Heart right ventricle (tissue), 16 donors: Measurements from ENCODE around the gene EXOC8. TPM values are rescaled to one million over a fixed set of nuclear protein-coding genes. Genes with fewer than 3 reads are reported as not detected.
A peak's percentile ranks its signal among the peaks of the same experiment; 100 is the strongest.

ENCODE experiments used
- ATAC-seq, 8 donors: fragments of 200-7000 bp; cut with Tn5 transposase; one replicate each; pipeline ENCODE4 v1.9.1; 2020; ENCODE audit warnings: mild to moderate bottlenecking in 8 of 8, moderate library complexity in 8 of 8, moderate number of reproducible peaks in 1 of 8
- DNase-seq, 2 donors: peaks; one replicate each; pipeline ENCODE4 v3.0.0-alpha.2; 2020
- H3K27ac ChIP-seq, 10 donors: fragments of 200-600 bp; sonication (generic) in 2 of 10; one replicate each; pipeline versions ENCODE4 v1.5.0 to v1.8.0; 2020 to 2022; ENCODE audit warnings: mild to moderate bottlenecking in 3 of 10
- H3K27me3 ChIP-seq, 7 donors: fragments of 200-600 bp; one replicate each; pipeline ENCODE4 v1.8.0; 2021 to 2022; ENCODE audit warnings: mild to moderate bottlenecking in 2 of 7
- H3K36me3 ChIP-seq, 9 donors: fragments of 200-600 bp; sonication (generic) in 1 of 9; one replicate each; pipeline versions ENCODE4 v1.5.0 to v1.8.0; 2020 to 2022; ENCODE audit warnings: mild to moderate bottlenecking in 2 of 9
- H3K4me1 ChIP-seq, 9 donors: fragments of 200-600 bp; sonication (generic) in 1 of 9; one replicate each; pipeline versions ENCODE4 v1.5.0 to v1.8.0; 2020 to 2022; ENCODE audit warnings: mild to moderate bottlenecking in 4 of 9
- H3K4me3 ChIP-seq, 10 donors: fragments of 200-600 bp; sonication (generic) in 2 of 10; one replicate each; pipeline versions ENCODE4 v1.5.0 to v1.8.0; 2020 to 2022; ENCODE audit warnings: mild to moderate bottlenecking in 7 of 10, moderate library complexity in 2 of 10
- H3K9me3 ChIP-seq, 11 donors: fragments of 200-600 bp in 10 of 11; sonication (generic) in 2 of 11; one replicate each; pipeline versions ENCODE4 v1.5.0 to v1.8.0; 2013 to 2022; ENCODE audit warnings: mild to moderate bottlenecking in 2 of 11, control low read depth in 1 of 11, moderate library complexity in 1 of 11
- WGBS, 2 donors: extraction: QIAGEN DNeasy Blood & Tissue Kit; methylation state at CpG; one replicate each; pipeline ENCODE4 v1.1.7; 2013; ENCODE audit warnings: inconsistent platforms in 1 of 2; 5-methylcytosine and 5-hydroxymethylcytosine counted together
- intact Hi-C, 10 donors: fragments of 100-400 bp; cut with DNase I; formaldehyde crosslinking; loops; one replicate each; pipeline versions ENCODE4 v1.11.1 to v1.14.2; 2022
- polyA plus RNA-seq, 2 donors: library from polyadenylated mRNA; stranded (reverse); fragments of 200-250 nt; gene quantifications; one replicate each; pipeline ENCODE4 v1.2.3, GENCODE V29; 2013
- total RNA-seq, 10 donors: library from RNA; stranded (reverse); fragmentation: NEBNext Ultra II Directional in 3 of 10; extraction: Animal tissue kit (Norgen Biotek cat#: 25700) in 3 of 10; gene quantifications; one replicate each; pipeline versions ENCODE4 v1.2.1 to v1.2.4, GENCODE V29; 2021 to 2023
- TF ChIP-seq, protein P1 (sequence below), 9 donors: fragments of 200-600 bp; sonication (generic) in 2 of 9; IDR thresholded peaks; one replicate each; pipeline versions ENCODE4 v1.5.0 to v1.8.0; 2021 to 2022; ENCODE audit warnings: antibody characterized with exemption in 9 of 9, mild to moderate bottlenecking in 5 of 9, moderate library complexity in 1 of 9
- donor health status: Arrhythmogenic right ventricular cardiomyopathy.
- donor health status: ischemic (EF 13 %, LVEDD 7.1; RV severe dilation, severe dysfunction).
- donor health status: healthy with polysubstance abuse.
- donor health status: DM: no; HTN: yes; CAD: no.
- donor health status: DM: no; HTN: no; CAD: no.
- donor health status: ischemic (EF 25% LVEDD 6.9; RV normal size, moderate dysfunction).
- donor health status: ischemic (EF 25% LVEDD 5.7; RV mildly dilated, moderate dysfunction).
- donor health status: healthy.
- donor health status: DM: yes; HTN: yes; CAD: no.
- donor health status: Ischemic cardiomyopathy.
- donor health status: ischemic (EF 35%, LVEDD 5.7; RV mildly dilated, moderate dysfunction).
- donor health status: nonischemic (EF 11% LVEDD 7.7; RV severe dilation, severe dysfunction).
- donor health status: DM: yes; HTN: yes; CAD: no.
- donor health status: PGD.
- donor health status: ischemic (EF 29% LVEDD 5.4; RV normal size, mild dysfunction).
- donor health status: nonischemic (EF 23%, LVEDD 6.1; RV moderate dilation, normal function).

EXOC8 gene
- total and polyA plus RNA-seq, 12 donors: 3.5 to 16.7 (median 12.4) TPM

DNA sequence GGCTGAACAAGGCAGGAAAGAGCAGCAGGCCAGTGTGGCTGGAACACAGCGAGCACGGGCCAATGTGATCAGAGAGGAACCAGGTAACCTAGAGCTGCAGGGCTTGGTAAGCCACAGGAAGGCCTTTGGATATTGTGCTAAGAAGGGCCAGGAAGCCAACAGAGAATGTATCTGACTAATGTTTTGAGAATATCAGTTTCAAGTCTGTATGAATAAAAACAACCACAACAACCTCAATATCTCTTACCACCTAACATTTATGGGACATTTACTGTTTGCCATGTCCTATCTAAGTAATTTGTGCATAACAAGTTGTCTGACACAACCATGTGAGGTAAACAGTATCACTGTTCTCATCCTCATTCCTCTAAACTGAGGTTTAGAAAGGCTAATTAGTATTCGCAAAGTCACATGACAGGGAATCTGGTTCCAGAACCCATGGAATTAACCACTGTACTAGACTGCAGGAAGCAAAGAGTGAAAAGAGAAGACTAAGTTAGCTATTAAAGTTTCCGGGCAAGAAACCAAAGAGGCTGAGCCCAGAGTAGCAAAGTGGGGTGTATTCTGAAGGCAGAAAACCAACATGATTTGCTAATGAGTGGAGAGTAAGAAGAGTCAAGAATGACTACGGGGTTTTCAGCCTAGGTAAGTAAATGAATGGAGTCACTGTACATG is 39.4 kb upstream of the EXOC8 start:
- Histone ChIP-seq H3K9me3 (no peaks in the 10 kb centered on the region), H3K4me3 (no peak overlapping the region), H3K27me3 (no peaks in the 10 kb centered on the region), H3K4me1 (peaks cover 8 to 68% (median 55%) of the 10 kb centered on the region in 9 donors), H3K27ac (peak overlapping the region in 3 of 10 donors; percentile 22 to 61 (median 28)), H3K36me3 (peaks cover 0 to 16% (median 0%) of the 10 kb centered on the region in 9 donors)
- 66% methylated on average over 5 of the region's 5 CpGs for WGBS, 2 donors
- ATAC-seq: peak in 3 of 8 donors; percentile 15 to 45 (median 35)
- TF ChIP-seq, protein P1, sequence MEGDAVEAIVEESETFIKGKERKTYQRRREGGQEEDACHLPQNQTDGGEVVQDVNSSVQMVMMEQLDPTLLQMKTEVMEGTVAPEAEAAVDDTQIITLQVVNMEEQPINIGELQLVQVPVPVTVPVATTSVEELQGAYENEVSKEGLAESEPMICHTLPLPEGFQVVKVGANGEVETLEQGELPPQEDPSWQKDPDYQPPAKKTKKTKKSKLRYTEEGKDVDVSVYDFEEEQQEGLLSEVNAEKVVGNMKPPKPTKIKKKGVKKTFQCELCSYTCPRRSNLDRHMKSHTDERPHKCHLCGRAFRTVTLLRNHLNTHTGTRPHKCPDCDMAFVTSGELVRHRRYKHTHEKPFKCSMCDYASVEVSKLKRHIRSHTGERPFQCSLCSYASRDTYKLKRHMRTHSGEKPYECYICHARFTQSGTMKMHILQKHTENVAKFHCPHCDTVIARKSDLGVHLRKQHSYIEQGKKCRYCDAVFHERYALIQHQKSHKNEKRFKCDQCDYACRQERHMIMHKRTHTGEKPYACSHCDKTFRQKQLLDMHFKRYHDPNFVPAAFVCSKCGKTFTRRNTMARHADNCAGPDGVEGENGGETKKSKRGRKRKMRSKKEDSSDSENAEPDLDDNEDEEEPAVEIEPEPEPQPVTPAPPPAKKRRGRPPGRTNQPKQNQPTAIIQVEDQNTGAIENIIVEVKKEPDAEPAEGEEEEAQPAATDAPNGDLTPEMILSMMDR (IDR thresholded peaks at IDR 0.05): no peak
- no peak for DNase-seq
- intact Hi-C loops: loop anchor here in 2 of 10 donors (5.0 kb wide), 2 partner anchors 35 to 40 kb away; no protein-coding TSS in a partner anchor

DNA sequence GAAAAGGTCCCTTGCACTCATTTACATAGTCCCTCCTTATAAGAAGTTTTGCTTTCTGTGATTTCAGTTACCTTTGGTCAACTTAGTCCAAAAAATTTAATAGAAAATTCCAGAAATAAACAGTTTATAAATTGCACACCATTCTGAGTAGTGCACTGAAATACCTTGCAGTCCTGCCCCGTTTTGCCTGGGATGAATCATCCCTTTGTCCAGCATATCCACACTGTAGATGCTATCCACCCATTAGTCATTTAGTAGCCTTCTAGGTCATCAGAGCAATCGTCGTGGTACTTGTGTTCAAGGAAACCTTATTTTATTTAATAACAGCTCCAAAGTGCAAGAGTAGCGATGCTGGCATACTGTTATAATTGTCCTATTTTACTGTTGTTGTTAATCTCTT is 38.4 kb upstream of the EXOC8 start:
- 54 to 67% methylated on average over 4 of the region's 4 CpGs for WGBS, 2 donors
- intact Hi-C loops: loop anchor here in 2 of 10 donors (5.0 kb wide), 2 partner anchors 36 to 41 kb away; no protein-coding TSS in a partner anchor

DNA sequence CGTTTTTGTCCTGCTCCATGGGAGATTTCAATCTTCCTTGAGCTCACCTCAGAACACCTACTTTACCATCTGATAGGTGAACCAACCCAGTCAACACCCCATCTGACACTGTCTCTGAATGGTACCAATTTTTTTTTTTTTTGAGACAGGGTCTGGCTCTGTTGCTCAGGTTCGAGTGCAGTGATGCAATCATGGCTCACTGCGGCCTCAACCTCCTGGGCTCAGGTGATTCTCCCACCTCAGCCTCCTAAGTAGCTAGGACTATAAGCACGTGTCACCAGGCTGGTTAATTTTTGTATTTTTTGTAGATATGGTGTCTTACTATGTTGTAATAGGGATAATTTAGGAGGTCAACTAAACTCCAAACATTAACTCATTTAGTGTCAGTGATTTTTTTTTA is 36.7 kb upstream of the EXOC8 start:
- intact Hi-C loops: no loop called here
- Histone ChIP-seq H3K9me3 (no peaks in the 10 kb centered on the region), H3K27ac (no peak overlapping the region), H3K27me3 (no peaks in the 10 kb centered on the region), H3K4me1 (peaks cover 4 to 57% (median 37%) of the 10 kb centered on the region in 9 donors), H3K4me3 (no peak overlapping the region), H3K36me3 (peaks cover 0 to 42% (median 6%) of the 10 kb centered on the region in 9 donors)
- 81 to 82% methylated on average over 4 of the region's 4 CpGs for WGBS, 2 donors
- no peak for DNase-seq
- ATAC-seq: no peak
- TF ChIP-seq, protein P1 (IDR thresholded peaks at IDR 0.05): no peak

More for the DNA sequence above, 38.4 kb upstream of the EXOC8 start:
- Histone ChIP-seq H3K4me1 (peaks cover 4 to 59% (median 46%) of the 10 kb centered on the region in 9 donors), H3K4me3 (no peak overlapping the region), H3K27me3 (no peaks in the 10 kb centered on the region), H3K9me3 (no peaks in the 10 kb centered on the region), H3K36me3 (peaks cover 0 to 25% (median 0%) of the 10 kb centered on the region in 9 donors), H3K27ac (no peak overlapping the region)
- ATAC-seq (peak in 1 of 8 donors; percentile 68), DNase-seq (no peak)
- TF ChIP-seq, protein P1 (IDR thresholded peaks at IDR 0.05): no peak

DNA sequence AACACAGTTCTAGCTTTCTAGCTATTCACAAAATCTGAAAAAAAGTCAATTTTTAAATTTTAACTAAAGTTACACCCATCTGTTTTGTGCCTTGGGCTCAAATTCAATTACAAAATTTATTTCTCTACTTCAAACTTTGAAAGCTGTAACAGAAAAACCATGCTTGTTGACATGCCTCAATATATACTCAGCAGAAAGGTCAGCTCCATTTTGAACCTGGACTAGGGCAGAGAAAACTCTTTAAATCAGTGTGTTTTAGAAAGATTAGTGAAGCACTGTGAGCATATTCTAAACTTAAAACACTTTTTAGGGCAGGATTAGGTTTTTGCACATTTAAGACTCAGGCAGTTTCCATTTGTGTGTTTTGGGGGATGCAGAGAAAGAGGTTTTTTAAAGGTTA is 34.8 kb upstream of the EXOC8 start:
- ATAC-seq (no peak), DNase-seq (no peak)
- intact Hi-C loops: no loop called here
- Histone ChIP-seq H3K9me3 (no peaks in the 10 kb centered on the region), H3K4me1 (peaks cover 0 to 41% (median 18%) of the 10 kb centered on the region in 9 donors), H3K36me3 (peaks cover 0 to 59% (median 12%) of the 10 kb centered on the region in 9 donors), H3K27ac (no peak overlapping the region), H3K27me3 (no peaks in the 10 kb centered on the region), H3K4me3 (no peak overlapping the region)
- TF ChIP-seq, protein P1 (IDR thresholded peaks at IDR 0.05): no peak
